ENCODE results near the gene CDK5RAP1.

The CDK5RAP1 gene

GRCh38 chr20:33336375-33336774 is 64.9 kb downstream of the CDK5RAP1 start:
- Histone ChIP-seq H3K9ac (ENCODE audit: low read length) (no peak overlapping the region), H2BK5ac (ENCODE audit: low read depth, low read length, poor library complexity) (no peak overlapping the region), H4K8ac (ENCODE audit: low read depth, low read length) (no peak overlapping the region), H3K36me3 (ENCODE audit: control insufficient read depth in 1 of 2, insufficient read depth in 2 of 2, low read length in 2 of 2) (no peaks in the 10 kb centered on the region), H3K4ac (ENCODE audit: low read depth, low read length) (no peak overlapping the region), H2BK12ac (ENCODE audit: low read length) (no peak overlapping the region), H3K14ac (ENCODE audit: low read length) (no peak overlapping the region), H3K18ac (ENCODE audit: low read length) (no peak overlapping the region), H3K27me3 (ENCODE audit: insufficient read depth, low read length) (no peaks in the 10 kb centered on the region), H3K4me3 (ENCODE audit: low read depth, low read length) (no peak overlapping the region), H3K23ac (ENCODE audit: low read length) (no peak overlapping the region), H3K79me1 (ENCODE audit: low read length) (no peaks in the 10 kb centered on the region), H3K4me1 (ENCODE audit: control insufficient read depth in 1 of 2, insufficient read depth in 2 of 2, low read length in 2 of 2) (no peaks in the 10 kb centered on the region), H3K9me3 (ENCODE audit: insufficient read depth, low read depth, low read length) (no peaks in the 10 kb centered on the region), H3K27ac (ENCODE audit: low read depth, low read length) (no peak overlapping the region), H2BK120ac (ENCODE audit: insufficient read depth, low read length, poor library complexity) (no peak overlapping the region), H3K4me2 (ENCODE audit: low read length) (no peak overlapping the region), H4K12ac (ENCODE audit: low read depth, low read length) (no peak overlapping the region), H4K91ac (ENCODE audit: low read depth, low read length) (no peak overlapping the region), H2AK5ac (ENCODE audit: low read length) (no peak overlapping the region), H3K79me2 (ENCODE audit: control insufficient read depth, insufficient read depth, low read length, poor library complexity) (no peaks in the 10 kb centered on the region), H2AFZ (ENCODE audit: insufficient read depth, low read length, poor library complexity) (no peak overlapping the region)
- WGBS (ENCODE audit: extremely low coverage, insufficient coverage, insufficient read length) = no CpG with 5 or more reads among the region's 3 CpGs
- DNase-seq = no peak

DNA sequence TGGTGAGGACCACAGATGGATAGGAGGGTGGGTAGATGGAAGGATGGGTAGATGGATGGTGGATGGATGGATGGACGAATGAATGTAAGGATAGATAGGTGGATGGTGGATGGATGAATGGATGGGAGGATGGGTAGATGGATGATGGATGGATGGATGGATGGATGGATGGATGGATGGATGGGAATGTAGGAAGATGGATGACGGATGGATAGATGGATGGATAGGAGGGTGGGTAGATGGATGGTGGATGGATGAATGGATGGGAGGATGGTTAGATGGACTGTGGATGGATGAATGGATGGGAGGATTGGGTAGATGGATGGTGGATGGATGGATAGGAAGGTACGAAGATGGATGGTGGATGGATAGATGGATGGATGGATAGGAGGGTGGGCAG is 67.2 kb downstream of the CDK5RAP1 start:
- H2BK120ac ChIP-seq (ENCODE audit: insufficient read depth, low read length, poor library complexity) = no peak overlapping the region
- no peak overlapping the region for H3K4me2 ChIP-seq (ENCODE audit: low read length)
- peaks cover 3% of the 10 kb centered on the region for H3K27me3 ChIP-seq (ENCODE audit: insufficient read depth, low read length)
- no peak overlapping the region for H4K8ac ChIP-seq (ENCODE audit: low read depth, low read length)
- no peaks in the 10 kb centered on the region for H3K79me2 ChIP-seq (ENCODE audit: control insufficient read depth, insufficient read depth, low read length, poor library complexity)
- no peak overlapping the region for H2BK5ac ChIP-seq (ENCODE audit: low read depth, low read length, poor library complexity)
- H2AFZ ChIP-seq (ENCODE audit: insufficient read depth, low read length, poor library complexity) = no peak overlapping the region
- no peak overlapping the region for H3K18ac ChIP-seq (ENCODE audit: low read length)
- no peaks in the 10 kb centered on the region for H3K4me1 ChIP-seq (ENCODE audit: control insufficient read depth in 1 of 2, insufficient read depth in 2 of 2, low read length in 2 of 2)
- H2BK12ac ChIP-seq (ENCODE audit: low read length) = no peak overlapping the region
- no peak overlapping the region for H3K9ac ChIP-seq (ENCODE audit: low read length)
- H3K23ac ChIP-seq (ENCODE audit: low read length) = no peak overlapping the region
- no peak for DNase-seq
- no peak overlapping the region for H4K12ac ChIP-seq (ENCODE audit: low read depth, low read length)
- no peaks in the 10 kb centered on the region for H3K79me1 ChIP-seq (ENCODE audit: low read length)
- WGBS (ENCODE audit: extremely low coverage, insufficient coverage, insufficient read length) = 100% methylated on average over 3 of the region's 3 CpGs
- H4K91ac ChIP-seq (ENCODE audit: low read depth, low read length) = no peak overlapping the region
- no peak overlapping the region for H3K4ac ChIP-seq (ENCODE audit: low read depth, low read length)
- H3K9me3 ChIP-seq (ENCODE audit: insufficient read depth, low read depth, low read length) = no peaks in the 10 kb centered on the region
- H3K36me3 ChIP-seq (ENCODE audit: control insufficient read depth in 1 of 2, insufficient read depth in 2 of 2, low read length in 2 of 2) = no peaks in the 10 kb centered on the region
- H3K14ac ChIP-seq (ENCODE audit: low read length) = no peak overlapping the region
- no peak overlapping the region for H3K27ac ChIP-seq (ENCODE audit: low read depth, low read length)
- no peak overlapping the region for H2AK5ac ChIP-seq (ENCODE audit: low read length)
- H3K4me3 ChIP-seq (ENCODE audit: low read depth, low read length) = no peak overlapping the region

DNA sequence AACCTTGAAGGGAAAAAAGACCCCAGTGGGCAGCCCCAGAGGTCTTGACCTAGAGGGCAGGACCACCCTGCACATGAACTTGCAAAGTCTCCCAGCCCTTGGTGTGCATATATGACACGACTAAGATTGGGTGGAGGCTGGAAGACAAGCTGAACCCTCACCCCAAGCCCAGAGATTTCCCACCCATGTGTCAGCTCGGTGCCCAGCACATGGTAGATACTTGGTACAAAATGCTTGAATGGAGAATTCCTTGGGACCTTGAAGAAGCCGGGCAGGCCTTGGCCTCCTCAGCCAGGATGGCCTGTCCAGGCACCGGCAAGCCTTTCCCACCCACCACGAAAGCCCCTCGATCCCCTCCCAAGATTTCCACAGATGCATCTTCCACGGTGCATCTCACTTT is 67.7 kb downstream of the CDK5RAP1 start:
- Histone ChIP-seq H4K91ac (ENCODE audit: low read depth, low read length) (no peak overlapping the region), H2BK12ac (ENCODE audit: low read length) (no peak overlapping the region), H3K4me3 (ENCODE audit: low read depth, low read length) (no peak overlapping the region), H3K27ac (ENCODE audit: low read depth, low read length) (no peak overlapping the region), H4K12ac (ENCODE audit: low read depth, low read length) (no peak overlapping the region), H3K4ac (ENCODE audit: low read depth, low read length) (no peak overlapping the region), H2AK5ac (ENCODE audit: low read length) (no peak overlapping the region), H3K4me1 (ENCODE audit: control insufficient read depth in 1 of 2, insufficient read depth in 2 of 2, low read length in 2 of 2) (no peaks in the 10 kb centered on the region), H3K18ac (ENCODE audit: low read length) (no peak overlapping the region), H3K14ac (ENCODE audit: low read length) (no peak overlapping the region), H3K36me3 (ENCODE audit: control insufficient read depth in 1 of 2, insufficient read depth in 2 of 2, low read length in 2 of 2) (no peaks in the 10 kb centered on the region), H3K27me3 (ENCODE audit: insufficient read depth, low read length) (peaks cover 3% of the 10 kb centered on the region), H3K79me2 (ENCODE audit: control insufficient read depth, insufficient read depth, low read length, poor library complexity) (no peaks in the 10 kb centered on the region), H3K23ac (ENCODE audit: low read length) (no peak overlapping the region), H2BK5ac (ENCODE audit: low read depth, low read length, poor library complexity) (no peak overlapping the region), H3K79me1 (ENCODE audit: low read length) (no peaks in the 10 kb centered on the region), H3K4me2 (ENCODE audit: low read length) (no peak overlapping the region), H4K8ac (ENCODE audit: low read depth, low read length) (no peak overlapping the region), H3K9ac (ENCODE audit: low read length) (no peak overlapping the region), H2BK120ac (ENCODE audit: insufficient read depth, low read length, poor library complexity) (no peak overlapping the region), H3K9me3 (ENCODE audit: insufficient read depth, low read depth, low read length) (no peaks in the 10 kb centered on the region), H2AFZ (ENCODE audit: insufficient read depth, low read length, poor library complexity) (no peak overlapping the region)
- no peak for DNase-seq
- no CpG with 5 or more reads among the region's 7 CpGs for WGBS (ENCODE audit: extremely low coverage, insufficient coverage, insufficient read length)

DNA sequence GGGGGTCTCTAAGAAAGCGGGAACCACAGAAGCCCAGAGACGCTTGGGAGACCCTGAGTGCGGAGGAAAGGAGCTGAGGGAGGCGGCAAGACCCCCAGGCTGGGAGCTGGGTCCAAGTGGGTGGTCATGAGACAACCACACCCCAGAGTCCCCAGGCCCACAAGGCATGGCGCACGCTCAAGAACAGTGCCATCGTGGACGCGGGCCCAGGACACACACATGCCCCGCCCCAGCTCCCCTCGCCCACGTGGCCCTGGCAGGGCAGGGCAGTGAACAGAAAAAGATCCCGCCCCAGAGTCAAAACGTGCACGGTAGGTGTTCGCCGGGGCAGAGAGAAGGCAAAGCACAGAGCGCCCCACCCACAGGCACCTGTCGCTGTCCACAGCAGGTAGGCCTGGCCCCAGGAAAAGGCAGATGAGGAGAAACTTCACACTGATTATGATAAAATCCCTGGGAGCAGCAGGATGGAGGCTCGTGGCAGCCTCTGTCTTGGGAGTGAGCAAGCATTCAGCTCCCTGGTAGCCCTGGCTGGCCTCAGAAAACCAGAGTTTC is 68.3 kb downstream of the CDK5RAP1 start:
- no peaks in the 10 kb centered on the region for H3K9me3 ChIP-seq (ENCODE audit: insufficient read depth, low read depth, low read length)
- H2AFZ ChIP-seq (ENCODE audit: insufficient read depth, low read length, poor library complexity) = no peak overlapping the region
- peaks cover 3% of the 10 kb centered on the region for H3K27me3 ChIP-seq (ENCODE audit: insufficient read depth, low read length)
- no peak overlapping the region for H3K4me2 ChIP-seq (ENCODE audit: low read length)
- H3K9ac ChIP-seq (ENCODE audit: low read length) = no peak overlapping the region
- H4K91ac ChIP-seq (ENCODE audit: low read depth, low read length) = no peak overlapping the region
- no peak overlapping the region for H2BK12ac ChIP-seq (ENCODE audit: low read length)
- H3K4me1 ChIP-seq (ENCODE audit: control insufficient read depth in 1 of 2, insufficient read depth in 2 of 2, low read length in 2 of 2) = no peaks in the 10 kb centered on the region
- DNase-seq = no peak
- no peak overlapping the region for H4K8ac ChIP-seq (ENCODE audit: low read depth, low read length)
- no peaks in the 10 kb centered on the region for H3K79me2 ChIP-seq (ENCODE audit: control insufficient read depth, insufficient read depth, low read length, poor library complexity)
- no peak overlapping the region for H2AK5ac ChIP-seq (ENCODE audit: low read length)
- H3K79me1 ChIP-seq (ENCODE audit: low read length) = no peaks in the 10 kb centered on the region
- H3K23ac ChIP-seq (ENCODE audit: low read length) = no peak overlapping the region
- no peak overlapping the region for H3K27ac ChIP-seq (ENCODE audit: low read depth, low read length)
- no peaks in the 10 kb centered on the region for H3K36me3 ChIP-seq (ENCODE audit: control insufficient read depth in 1 of 2, insufficient read depth in 2 of 2, low read length in 2 of 2)
- no peak overlapping the region for H4K12ac ChIP-seq (ENCODE audit: low read depth, low read length)
- H3K4ac ChIP-seq (ENCODE audit: low read depth, low read length) = no peak overlapping the region
- no peak overlapping the region for H2BK5ac ChIP-seq (ENCODE audit: low read depth, low read length, poor library complexity)
- no peak overlapping the region for H3K18ac ChIP-seq (ENCODE audit: low read length)
- H2BK120ac ChIP-seq (ENCODE audit: insufficient read depth, low read length, poor library complexity) = no peak overlapping the region
- H3K14ac ChIP-seq (ENCODE audit: low read length) = no peak overlapping the region
- H3K4me3 ChIP-seq (ENCODE audit: low read depth, low read length) = no peak overlapping the region
- WGBS (ENCODE audit: extremely low coverage, insufficient coverage, insufficient read length) = no CpG with 5 or more reads among the region's 20 CpGs
